Vagina (tissue), 2 donors: ENCODE data around the gene AAGAB.
"Not testable (repeated sequence)": the region's sequence is repeated elsewhere in the genome, so short reads cannot be mapped to it uniquely, and the experiment has no call there.

ENCODE experiments used
- CTCF ChIP-seq, 3 experiments: fragments of 450-650 bp in 2 of 3; fragments of 200-600 bp in 1 of 3; sonication (generic) in 1 of 3; IDR thresholded peaks; one replicate each; pipeline ENCODE4 v1.5.1; 2017 to 2019; ENCODE audit warnings: antibody characterized with exemption in 3 of 3, mild to moderate bottlenecking in 2 of 3, moderate library complexity in 2 of 3
- POLR2A ChIP-seq, 2 donors: fragments of 450-650 bp; IDR thresholded peaks; one replicate each; pipeline ENCODE4 v1.6.1; 2017; ENCODE audit warnings: antibody characterized with exemption in 2 of 2, mild to moderate bottlenecking in 2 of 2, moderate library complexity in 2 of 2

GRCh38 chr15:67246606-67247005 is 7.9 kb downstream of the AAGAB start:
- not testable (repeated sequence) for TF ChIP-seq CTCF, POLR2A (IDR thresholded peaks at IDR 0.05)
